K562 (cell line): ENCODE results near the gene TMEM184C. TPM values are rescaled to one million over a fixed set of nuclear protein-coding genes. Genes with fewer than 3 reads are reported as not detected.

Experiments
- ATAC-seq: fragments of 200-7000 bp; cut with Tn5 transposase; 3 replicates; pipeline ENCODE4 v1.9.1; 2020; ENCODE audit warnings: moderate library complexity
- BruUV-seq: library from RNA; stranded (reverse); fragments of 400-500 nt; replicated peaks from 2 replicates; lab custom pipeline; 2021; lab: Mats Ljungman, UMichigan
- CTCF ChIA-PET: fragments of 300-600 bp; formaldehyde crosslinking; extraction: SDS; loops from one replicate; lab custom pipeline; 2021; ENCODE audit warnings: low intra/inter-chr PET ratio; lab: Yijun Ruan, JAX
- POLR2A ChIA-PET: fragments of 300-600, 350-650 bp; sonication (Branson Sonifier 250); formaldehyde crosslinking; extraction: SDS; loops from one replicate; lab custom pipeline; 2021; ENCODE audit warnings: antibody characterized with exemption, inconsistent platforms; lab: Yijun Ruan, JAX
- DNase-seq, 4 experiments: peaks; one replicate each; pipeline versions ENCODE4 v3.0.0 to v3.0.0-alpha.2; 2011 to 2018; ENCODE audit warnings: low spot score in 3 of 4, mixed read lengths in 3 of 4; ENCODE audit errors: extremely low read depth in 1 of 4
- FAIRE-seq: peaks from 2 replicates; lab custom pipeline; 2011; peaks lifted over from hg19 to GRCh38; lab: Jason Lieb, UNC
- H2AFZ ChIP-seq: 2 replicates; pipeline ENCODE4 v1.6.0; 2011; ENCODE audit warnings: low read depth, low read length, control low read depth, inconsistent platforms
- H3K27ac ChIP-seq: fragments of 200-600 bp; 3 replicates; pipeline ENCODE4 v1.8.0; 2011; ENCODE audit warnings: low read depth, mild to moderate bottlenecking, control low read depth, inconsistent platforms, low read length, moderate library complexity, mixed read lengths; ENCODE audit errors: extremely low read depth
- H3K27me3 ChIP-seq, 2 experiments: fragments of 300-600 bp in 1 of 2; 2 replicates in 1 of 2; 3 replicates in 1 of 2; pipeline versions ENCODE4 v1.6.0 to v1.8.0; 2011; ENCODE audit warnings: inconsistent platforms in 2 of 2, low read length in 2 of 2, mild to moderate bottlenecking in 1 of 2, mixed read lengths in 1 of 2, moderate library complexity in 1 of 2; ENCODE audit not compliant: control insufficient read depth in 2 of 2, insufficient read depth in 2 of 2
- H3K36me3 ChIP-seq: fragments of 300-600 bp; 3 replicates; pipeline ENCODE4 v1.8.0; 2011; ENCODE audit warnings: mild to moderate bottlenecking, low read length, inconsistent platforms; ENCODE audit not compliant: control insufficient read depth, insufficient read depth
- H3K4me1 ChIP-seq, 2 experiments: fragments of 200-600 bp in 1 of 2; replicated peaks in 1 of 2; 2 replicates in 1 of 2; 3 replicates in 1 of 2; pipeline versions ENCODE4 v1.5.1 to v1.8.0; 2011; ENCODE audit warnings: inconsistent platforms in 2 of 2, low read length in 2 of 2, mild to moderate bottlenecking in 1 of 2, mixed read lengths in 1 of 2, moderate library complexity in 1 of 2; ENCODE audit not compliant: control insufficient read depth in 2 of 2, insufficient read depth in 2 of 2
- H3K4me2 ChIP-seq: 2 replicates; pipeline ENCODE4 v1.6.1; 2011; ENCODE audit warnings: low read length, control low read depth, inconsistent platforms, mixed read lengths; ENCODE audit not compliant: insufficient read depth
- H3K4me3 ChIP-seq: fragments of 200-600 bp; sonication (generic), shearing (Covaris generic); 2 replicates; pipeline ENCODE4 v1.5.1; 2016; ENCODE audit warnings: control low read depth, inconsistent platforms
- H3K79me2 ChIP-seq: fragments of 200-600 bp; 3 replicates; pipeline ENCODE4 v1.8.0; 2011; ENCODE audit warnings: low read length, inconsistent platforms; ENCODE audit not compliant: control insufficient read depth, insufficient read depth
- H3K9ac ChIP-seq, 2 experiments: 2 replicates each; pipeline versions ENCODE4 v1.6.0 to v1.6.1; 2011; ENCODE audit warnings: low read depth in 2 of 2, low read length in 2 of 2, control low read depth in 1 of 2, inconsistent platforms in 1 of 2, mild to moderate bottlenecking in 1 of 2, mixed read lengths in 1 of 2; ENCODE audit not compliant: insufficient read depth in 1 of 2
- H3K9me1 ChIP-seq: one replicate; pipeline ENCODE4 v1.6.0; 2011; ENCODE audit warnings: inconsistent platforms, mild to moderate bottlenecking, low read length, moderate library complexity; ENCODE audit not compliant: control insufficient read depth, insufficient read depth
- H3K9me3 ChIP-seq: replicated peaks from 2 replicates; pipeline ENCODE4 v1.5.1; 2011; ENCODE audit warnings: low read depth, low read length, inconsistent platforms; ENCODE audit not compliant: control insufficient read depth, insufficient read depth
- H4K20me1 ChIP-seq: replicated peaks from 2 replicates; pipeline ENCODE4 v1.6.1; 2011; ENCODE audit warnings: low read length, inconsistent platforms, mixed read lengths; ENCODE audit not compliant: control insufficient read depth, insufficient read depth
- BMI1 ChIP-seq: fragments of 150-350 bp; IDR thresholded peaks from 2 replicates; pipeline ENCODE4 v1.6.1; 2014; ENCODE audit warnings: low read length
- EZH2 ChIP-seq: IDR thresholded peaks from 2 replicates; pipeline ENCODE4 v1.6.1; 2012; ENCODE audit warnings: low read depth, mild to moderate bottlenecking, inconsistent platforms, low read length, borderline replicate concordance
- HIVEP1 ChIP-seq: fragments of 250-450 bp; sonication (Bioruptor Pico); IDR thresholded peaks from 2 replicates; pipeline ENCODE4 v1.4.0; 2020; ENCODE audit warnings: mild to moderate bottlenecking
- HNRNPL ChIP-seq: fragments of 200-400 bp; formaldehyde crosslinking; IDR thresholded peaks from 2 replicates; pipeline ENCODE4 v1.6.1; 2017; ENCODE audit warnings: low read depth, mild to moderate bottlenecking, low read length
- JUN ChIP-seq, 2 experiments: sonication (generic) in 1 of 2; formaldehyde crosslinking in 1 of 2; IDR thresholded peaks; 2 replicates each; pipeline versions ENCODE4 v1.6.1 to v1.8.0; 2012 to 2022; ENCODE audit warnings: borderline replicate concordance in 2 of 2, mild to moderate bottlenecking in 2 of 2, improper control_type of control experiment in 1 of 2, low read depth in 1 of 2, low read length in 1 of 2, missing genetic modification reagents in 1 of 2
- KLF13 ChIP-seq: fragments of 450-650 bp; IDR thresholded peaks from 2 replicates; pipeline ENCODE4 v1.6.1; 2016; ENCODE audit warnings: missing genetic modification characterization, low read depth, mild to moderate bottlenecking, missing compliant biosample characterization, moderate library complexity, borderline replicate concordance
- RBBP5 ChIP-seq: fragments of 200-600 bp; sonication (generic); IDR thresholded peaks from 2 replicates; pipeline ENCODE4 v1.6.1; 2012; ENCODE audit warnings: borderline replicate concordance, mild to moderate bottlenecking, low read length, control low read depth, inconsistent platforms; ENCODE audit not compliant: insufficient read depth, poor library complexity, severe bottlenecking
- STAT5A ChIP-seq: IDR thresholded peaks from 2 replicates; pipeline ENCODE4 v1.6.1; 2012; ENCODE audit warnings: low read length, inconsistent platforms, borderline replicate concordance
- TAL1 ChIP-seq: fragments of 450-650 bp; IDR thresholded peaks from 2 replicates; pipeline ENCODE4 v1.6.1; 2016; ENCODE audit warnings: mild to moderate bottlenecking
- YBX1 ChIP-seq: fragments of 450-650 bp; IDR thresholded peaks from 2 replicates; pipeline ENCODE4 v1.7.1; 2016; ENCODE audit warnings: mild to moderate bottlenecking
- ZNF124 ChIP-seq: sonication (generic); formaldehyde crosslinking; IDR thresholded peaks from 2 replicates; pipeline ENCODE4 v1.8.1; 2022; ENCODE audit warnings: missing genetic modification reagents
- ZNF232 ChIP-seq: sonication (generic); formaldehyde crosslinking; IDR thresholded peaks from 2 replicates; pipeline ENCODE4 v1.8.0; 2022; ENCODE audit warnings: mild to moderate bottlenecking, missing genetic modification reagents
- ZNF780A ChIP-seq: fragments of 250-450 bp; sonication (Bioruptor Pico); IDR thresholded peaks from 2 replicates; pipeline ENCODE4 v1.5.0; 2021; ENCODE audit warnings: mild to moderate bottlenecking
- WGBS: fragments of 100-300 bp; shearing (Covaris generic); methylation state at CpG from one replicate; pipeline ENCODE4 v1.1.6; 2016; ENCODE audit warnings: low coverage, mixed read lengths; ENCODE audit not compliant: insufficient coverage; ENCODE audit errors: missing lambda C conversion rate; 5-methylcytosine and 5-hydroxymethylcytosine counted together
- in situ Hi-C: fragments of 300-500 bp; cut with MboI; formaldehyde crosslinking; loops from 4 replicates; pipeline ENCODE4 v1.15.0; 2018; ENCODE audit warnings: inconsistent platforms, mixed read lengths
- intact Hi-C: fragments of 100-400 bp; cut with micrococcal nuclease; formaldehyde crosslinking; loops from 2 replicates; pipeline ENCODE4 v1.14.2; 2022
- polyA plus RNA-seq, 8 experiments: library from polyadenylated mRNA; depleted of rRNA in 4 of 8; stranded (reverse) in 5 of 8; unstranded in 3 of 8; fragments of >200 nt; fragmentation: Nextera tagmentation in 2 of 8; fragmentation: Illumina TruSeq in 1 of 8; extraction: Ambion mirVana in 2 of 8; extraction: Trizol in 1 of 8; gene quantifications; 2 replicates each; pipeline versions ENCODE4 v1.2.1 to v1.2.3, GENCODE V29; 2011 to 2014; ENCODE audit warnings: inconsistent platforms in 1 of 8, missing spikeins in 1 of 8
- total RNA-seq, 7 experiments: library from RNA; depleted of rRNA in 6 of 7; stranded (reverse); fragments of >200 nt in 6 of 7; fragmentation: Illumina TruSeq in 2 of 7; extraction: Trizol in 2 of 7; gene quantifications; 2 replicates each; pipeline versions ENCODE4 v1.2.1 to v1.2.3, GENCODE V29; 2011 to 2021; ENCODE audit warnings: low replicate concordance in 1 of 7
- TF ChIP-seq, protein P1 (sequence below): sonication (generic); formaldehyde crosslinking; IDR thresholded peaks from 2 replicates; pipeline ENCODE4 v1.8.0; 2022; ENCODE audit warnings: mild to moderate bottlenecking, missing genetic modification reagents, borderline replicate concordance
- TF ChIP-seq, protein P2 (sequence below): fragments of 250-450 bp; sonication (Bioruptor Pico); IDR thresholded peaks from 2 replicates; pipeline ENCODE4 v1.8.0; 2022; ENCODE audit warnings: moderate library complexity, mild to moderate bottlenecking, inconsistent platforms

TMEM184C gene
- total and polyA plus RNA-seq, 9 of the 15 experiments (the other 6 are each of a cell fraction or from before 2014, with no cell fraction given): 3.9 to 24.2 (median 18.2) TPM

DNA sequence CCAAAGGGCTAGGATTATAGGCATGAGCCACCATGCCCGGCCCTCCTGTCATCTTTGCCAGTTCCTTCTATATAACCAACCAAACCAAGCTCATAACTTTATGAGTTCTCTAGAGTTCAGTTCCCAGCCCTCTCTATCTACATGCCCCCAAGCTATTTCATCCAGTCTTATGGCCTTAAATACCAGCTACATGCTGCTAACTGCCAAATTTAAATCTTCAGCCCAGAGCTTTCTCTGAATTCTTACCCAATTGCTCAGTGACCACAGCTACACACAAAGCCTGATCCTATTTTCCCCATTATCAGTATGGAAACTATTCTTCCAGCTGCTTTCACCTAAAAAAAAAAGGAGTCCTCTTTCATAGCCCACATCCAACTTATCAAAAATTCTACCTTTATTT lies 23.1 kb downstream of the TMEM184C start:
- H3K36me3 ChIP-seq: peaks cover 39% of the 10 kb centered on the region; the same call in 2 of the 3 replicates
- H3K27ac ChIP-seq: no peak overlapping the region
- H3K4me1 ChIP-seq: no peaks in the 10 kb centered on the region
- intact Hi-C loops: no loop called here
- no peaks in the 10 kb centered on the region for H4K20me1 ChIP-seq
- H3K9me3 ChIP-seq: no peaks in the 10 kb centered on the region
- CTCF ChIA-PET: no interaction called here
- no peaks in the 10 kb centered on the region for H3K27me3 ChIP-seq
- no peak for DNase-seq
- H3K79me2 ChIP-seq: peaks cover 7% of the 10 kb centered on the region; the same call in 2 of the 3 replicates
- H3K4me3 ChIP-seq: no peak overlapping the region
- 83% methylated on average over 1 of the region's 1 CpG for WGBS
- no peaks in the 10 kb centered on the region for H3K9me1 ChIP-seq
- no peak overlapping the region for H3K4me2 ChIP-seq
- in situ Hi-C loops: no loop called here
- POLR2A ChIA-PET: interaction anchor here (1.0 kb wide), 1 partner anchor 24 kb away, joined by 3 read pairs; the partner anchor contains the start of gene TMEM184C
- H2AFZ ChIP-seq: no peak overlapping the region
- FAIRE-seq: no peak
- TF ChIP-seq ZNF780A (CRISPR knock-in tag) (no peak), EZH2 (no peak), ZNF232 (CRISPR knock-in tag) (no peak), HNRNPL (no peak), KLF13 (tag) (no peak), STAT5A (no peak), HIVEP1 (CRISPR knock-in tag) (no peak), JUN (IDR thresholded peaks at IDR 0.05; ENCODE audit: borderline replicate concordance, low read depth, low read length) (no peak), JUN (CRISPR knock-in tag; IDR thresholded peaks at IDR 0.05; ENCODE audit: borderline replicate concordance) (no peak), RBBP5 (no peak), BMI1 (no peak), TAL1 (no peak), ZNF124 (CRISPR knock-in tag) (no peak), YBX1 (no peak)
- TF ChIP-seq, protein P1, sequence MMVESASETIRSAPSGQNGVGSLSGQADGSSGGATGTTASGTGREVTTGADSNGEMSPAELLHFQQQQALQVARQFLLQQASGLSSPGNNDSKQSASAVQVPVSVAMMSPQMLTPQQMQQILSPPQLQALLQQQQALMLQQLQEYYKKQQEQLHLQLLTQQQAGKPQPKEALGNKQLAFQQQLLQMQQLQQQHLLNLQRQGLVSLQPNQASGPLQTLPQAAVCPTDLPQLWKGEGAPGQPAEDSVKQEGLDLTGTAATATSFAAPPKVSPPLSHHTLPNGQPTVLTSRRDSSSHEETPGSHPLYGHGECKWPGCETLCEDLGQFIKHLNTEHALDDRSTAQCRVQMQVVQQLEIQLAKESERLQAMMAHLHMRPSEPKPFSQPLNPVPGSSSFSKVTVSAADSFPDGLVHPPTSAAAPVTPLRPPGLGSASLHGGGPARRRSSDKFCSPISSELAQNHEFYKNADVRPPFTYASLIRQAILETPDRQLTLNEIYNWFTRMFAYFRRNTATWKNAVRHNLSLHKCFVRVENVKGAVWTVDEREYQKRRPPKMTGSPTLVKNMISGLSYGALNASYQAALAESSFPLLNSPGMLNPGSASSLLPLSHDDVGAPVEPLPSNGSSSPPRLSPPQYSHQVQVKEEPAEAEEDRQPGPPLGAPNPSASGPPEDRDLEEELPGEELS (CRISPR knock-in tag): no peak
- TF ChIP-seq, protein P2, sequence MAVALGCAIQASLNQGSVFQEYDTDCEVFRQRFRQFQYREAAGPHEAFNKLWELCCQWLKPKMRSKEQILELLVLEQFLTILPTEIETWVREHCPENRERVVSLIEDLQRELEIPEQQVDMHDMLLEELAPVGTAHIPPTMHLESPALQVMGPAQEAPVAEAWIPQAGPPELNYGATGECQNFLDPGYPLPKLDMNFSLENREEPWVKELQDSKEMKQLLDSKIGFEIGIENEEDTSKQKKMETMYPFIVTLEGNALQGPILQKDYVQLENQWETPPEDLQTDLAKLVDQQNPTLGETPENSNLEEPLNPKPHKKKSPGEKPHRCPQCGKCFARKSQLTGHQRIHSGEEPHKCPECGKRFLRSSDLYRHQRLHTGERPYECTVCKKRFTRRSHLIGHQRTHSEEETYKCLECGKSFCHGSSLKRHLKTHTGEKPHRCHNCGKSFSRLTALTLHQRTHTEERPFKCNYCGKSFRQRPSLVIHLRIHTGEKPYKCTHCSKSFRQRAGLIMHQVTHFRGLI (CRISPR knock-in tag): no peak
- no peak overlapping the region for H3K9ac ChIP-seq
- no TSS peak for BruUV-seq
- no peak for ATAC-seq
